Kasumi-1 (cell line): ENCODE measurements around the gene TMC3.
"Not testable (repeated sequence)": the region's sequence is repeated elsewhere in the genome, so short reads cannot be mapped to it uniquely, and the experiment has no call there.

Experiments used
- DNase-seq, 2 experiments: peaks; one replicate each; lab custom pipeline; 2025; lab: John Stamatoyannopoulos, UW

The TMC3 gene

GRCh38 chr15:81384891-81385720 lies 11.1 kb upstream of the TMC3 start:
- DNase-seq, result peak; percentile 66 to 77

- DNase-seq, result no peak
Observed at GRCh38 chr15:81381720-81382119, 7.7 kb upstream of the TMC3 start.

GRCh38 chr15:81380668-81381067 lies 6.7 kb upstream of the TMC3 start:
- no peak for DNase-seq

- no peak for DNase-seq
Observed at GRCh38 chr15:81380203-81380602, 6.2 kb upstream of the TMC3 start.

GRCh38 chr15:81379269-81379668 lies 5.3 kb upstream of the TMC3 start:
- DNase-seq, result no peak

- no peak for DNase-seq
Observed at GRCh38 chr15:81378443-81378842, 4.4 kb upstream of the TMC3 start.

GRCh38 chr15:81377871-81378270 lies 3.9 kb upstream of the TMC3 start:
- DNase-seq, result no peak

- DNase-seq, result no peak
Observed at GRCh38 chr15:81376231-81376630, 2.2 kb upstream of the TMC3 start.

GRCh38 chr15:81375461-81375860 lies 1.4 kb upstream of the TMC3 start:
- DNase-seq, result no peak

- DNase-seq, result no peak
Observed at GRCh38 chr15:81373176-81373575, 837 bp downstream of the TMC3 start.

- DNase-seq, result no peak
Observed at GRCh38 chr15:81372575-81372974, 1.4 kb downstream of the TMC3 start.

- no peak for DNase-seq
Observed at GRCh38 chr15:81363718-81364500, 10.1 kb downstream of the TMC3 start.

GRCh38 chr15:81363276-81363675 lies 10.7 kb downstream of the TMC3 start:
- no peak for DNase-seq

- DNase-seq, result no peak
Observed at GRCh38 chr15:81362790-81363189, 11.2 kb downstream of the TMC3 start.

- no peak for DNase-seq
Observed at GRCh38 chr15:81361891-81362290, 12.1 kb downstream of the TMC3 start.

GRCh38 chr15:81360491-81360890 lies 13.5 kb downstream of the TMC3 start:
- no peak for DNase-seq

GRCh38 chr15:81358248-81358647 lies 15.8 kb downstream of the TMC3 start:
- DNase-seq, result no peak

GRCh38 chr15:81357180-81357686 lies 16.8 kb downstream of the TMC3 start:
- no peak for DNase-seq

- no peak for DNase-seq
Observed at GRCh38 chr15:81356252-81356651, 17.8 kb downstream of the TMC3 start.

GRCh38 chr15:81351651-81352050 lies 22.4 kb downstream of the TMC3 start:
- DNase-seq, result no peak

GRCh38 chr15:81349271-81349670 lies 24.7 kb downstream of the TMC3 start:
- no peak for DNase-seq

- not testable (repeated sequence) for DNase-seq
Observed at GRCh38 chr15:81348691-81349090, 25.3 kb downstream of the TMC3 start.

- DNase-seq, result no peak
Observed at GRCh38 chr15:81347910-81348309, 26.1 kb downstream of the TMC3 start.
